ENCODE measurements around the gene CERK.

DNA sequence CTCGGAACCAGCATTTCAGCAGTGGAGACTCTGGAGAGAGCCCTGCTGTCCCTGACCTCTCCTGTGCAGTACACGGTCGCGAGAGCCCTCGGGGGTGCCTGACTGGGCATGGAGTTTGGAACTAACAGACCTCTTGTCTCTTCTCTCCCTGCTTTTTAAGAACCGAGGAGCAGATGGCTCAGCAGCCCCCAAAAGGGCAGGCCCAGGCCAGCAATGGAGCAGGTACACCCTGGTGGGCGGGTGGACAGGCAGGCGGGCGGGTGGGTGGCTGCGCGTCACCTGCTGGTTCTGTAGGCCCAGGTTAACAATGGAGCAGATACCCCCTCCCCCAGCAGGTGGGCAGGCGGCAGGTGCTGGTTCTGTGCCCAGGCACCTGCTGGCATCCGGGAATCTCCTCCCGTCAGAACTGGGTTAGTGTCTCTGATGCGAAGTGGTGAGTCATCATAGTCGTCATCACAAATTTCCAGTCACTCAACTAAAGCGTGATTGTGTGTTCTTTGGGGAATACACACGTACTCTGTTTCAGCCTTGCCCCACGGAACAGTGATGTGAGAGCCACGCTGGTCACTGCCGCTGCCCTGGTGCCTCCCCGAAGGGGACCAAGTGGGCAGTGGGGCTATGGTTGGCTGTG lies 76.7 kb downstream of the CERK start:
- no peak for TF ChIP-seq RAD21 (conservative IDR thresholded peaks at IDR 0.05)
- TF ChIP-seq, protein P1, sequence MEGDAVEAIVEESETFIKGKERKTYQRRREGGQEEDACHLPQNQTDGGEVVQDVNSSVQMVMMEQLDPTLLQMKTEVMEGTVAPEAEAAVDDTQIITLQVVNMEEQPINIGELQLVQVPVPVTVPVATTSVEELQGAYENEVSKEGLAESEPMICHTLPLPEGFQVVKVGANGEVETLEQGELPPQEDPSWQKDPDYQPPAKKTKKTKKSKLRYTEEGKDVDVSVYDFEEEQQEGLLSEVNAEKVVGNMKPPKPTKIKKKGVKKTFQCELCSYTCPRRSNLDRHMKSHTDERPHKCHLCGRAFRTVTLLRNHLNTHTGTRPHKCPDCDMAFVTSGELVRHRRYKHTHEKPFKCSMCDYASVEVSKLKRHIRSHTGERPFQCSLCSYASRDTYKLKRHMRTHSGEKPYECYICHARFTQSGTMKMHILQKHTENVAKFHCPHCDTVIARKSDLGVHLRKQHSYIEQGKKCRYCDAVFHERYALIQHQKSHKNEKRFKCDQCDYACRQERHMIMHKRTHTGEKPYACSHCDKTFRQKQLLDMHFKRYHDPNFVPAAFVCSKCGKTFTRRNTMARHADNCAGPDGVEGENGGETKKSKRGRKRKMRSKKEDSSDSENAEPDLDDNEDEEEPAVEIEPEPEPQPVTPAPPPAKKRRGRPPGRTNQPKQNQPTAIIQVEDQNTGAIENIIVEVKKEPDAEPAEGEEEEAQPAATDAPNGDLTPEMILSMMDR (IDR thresholded peaks at IDR 0.05; ENCODE audit: poor library complexity, severe bottlenecking): no peak
- TF ChIP-seq SMC3 (conservative IDR thresholded peaks at IDR 0.05; ENCODE audit: poor library complexity): no peak
- no peak for TF ChIP-seq POLR2AphosphoS5 (IDR thresholded peaks at IDR 0.05)
- TF ChIP-seq EZH2 (IDR thresholded peaks at IDR 0.05; ENCODE audit: borderline replicate concordance, insufficient read depth, low read length, poor library complexity, severe bottlenecking): no peak
- no peak for TF ChIP-seq EP300 (conservative IDR thresholded peaks at IDR 0.05; ENCODE audit: poor library complexity, severe bottlenecking)
